GM12892 (cell line): Measurements from ENCODE around the gene AP2B1.

Experiments used
- POLR2A ChIP-seq: IDR thresholded peaks from 2 replicates; pipeline ENCODE4 v1.6.1; 2011; ENCODE audit warnings: low read depth, low read length, control low read depth
- POLR2AphosphoS5 ChIP-seq: IDR thresholded peaks from 2 replicates; pipeline ENCODE4 v1.6.1; 2011; ENCODE audit warnings: low read depth, low read length, control low read depth

GRCh38 chr17:35603674-35604073, 16.6 kb downstream of the AP2B1 start:
- TF ChIP-seq POLR2A (no peak), POLR2AphosphoS5 (no peak)
